WTC11 (cell line): ENCODE data around the gene STK32C. TPM values are rescaled to one million over a fixed set of nuclear protein-coding genes. Genes with fewer than 3 reads are reported as not detected.

Experiments
- ATAC-seq: fragments of 200-7000 bp; cut with Tn5 transposase; 2 replicates; pipeline ENCODE4 v1.10.0; 2021; ENCODE audit warnings: mild to moderate bottlenecking, moderate library complexity
- CTCF ChIA-PET: fragments of 300-600 bp; sonication (Branson Sonifier 250); formaldehyde crosslinking; loops from one replicate; lab custom pipeline; 2021; ENCODE audit warnings: antibody characterized with exemption; lab: Charles Lee
- POLR2A ChIA-PET: fragments of 350-600 bp; sonication (Branson Sonifier 250); formaldehyde crosslinking; loops from one replicate; lab custom pipeline; 2021; ENCODE audit warnings: antibody characterized with exemption; lab: Charles Lee
- DNase-seq: peaks from one replicate; pipeline ENCODE4 v3.0.0; 2021; ENCODE audit warnings: low spot score
- H3K27ac Mint-ChIP-seq: 2 replicates; pipeline ENCODE4 v1.8.0; 2021; ENCODE audit warnings: mixed read lengths
- H3K27me3 Mint-ChIP-seq: 2 replicates; pipeline ENCODE4 v1.8.0; 2021; ENCODE audit warnings: low read depth, mild to moderate bottlenecking, moderate library complexity, mixed read lengths
- H3K36me3 Mint-ChIP-seq: 2 replicates; pipeline ENCODE4 v1.8.0; 2021; ENCODE audit warnings: mixed read lengths
- H3K4me1 Mint-ChIP-seq: 2 replicates; pipeline ENCODE4 v1.8.0; 2022; ENCODE audit warnings: mixed read lengths
- H3K4me3 Mint-ChIP-seq: 2 replicates; pipeline ENCODE4 v1.8.0; 2021; ENCODE audit warnings: mild to moderate bottlenecking, moderate library complexity, mixed read lengths
- H3K9me3 Mint-ChIP-seq: 2 replicates; pipeline ENCODE4 v1.8.0; 2021; ENCODE audit warnings: mixed read lengths
- CREB1 ChIP-seq: sonication (generic); formaldehyde crosslinking; IDR thresholded peaks from 2 replicates; pipeline ENCODE4 v1.8.0; 2023; ENCODE audit warnings: mild to moderate bottlenecking, missing genetic modification reagents
- ELF4 ChIP-seq: sonication (generic); formaldehyde crosslinking; IDR thresholded peaks from 2 replicates; pipeline ENCODE4 v1.8.1; 2022; ENCODE audit warnings: low read depth, mild to moderate bottlenecking, moderate library complexity, missing genetic modification reagents
- EMX1 ChIP-seq: fragments of 250-450 bp; sonication (Bioruptor Pico); IDR thresholded peaks from 2 replicates; pipeline ENCODE4 v1.8.0; 2021; ENCODE audit warnings: mild to moderate bottlenecking
- ETV6 ChIP-seq: sonication (generic); formaldehyde crosslinking; IDR thresholded peaks from 2 replicates; pipeline ENCODE4 v1.8.1; 2022; ENCODE audit warnings: mild to moderate bottlenecking, missing genetic modification reagents
- FOXJ3 ChIP-seq: sonication (generic); formaldehyde crosslinking; IDR thresholded peaks from 2 replicates; pipeline ENCODE4 v1.9.0; 2021; ENCODE audit warnings: missing genetic modification reagents, mild to moderate bottlenecking, borderline replicate concordance
- FOXK1 ChIP-seq: sonication (generic); formaldehyde crosslinking; IDR thresholded peaks from 2 replicates; pipeline ENCODE4 v1.8.0; 2022; ENCODE audit warnings: mild to moderate bottlenecking, moderate library complexity, missing genetic modification reagents
- GABPB1 ChIP-seq: sonication (generic); formaldehyde crosslinking; IDR thresholded peaks from 2 replicates; pipeline ENCODE4 v1.8.1; 2023; ENCODE audit warnings: mild to moderate bottlenecking, missing genetic modification reagents
- GRHL2 ChIP-seq: fragments of 250-450 bp; sonication (Bioruptor Pico); IDR thresholded peaks from 2 replicates; pipeline ENCODE4 v1.8.0; 2022; ENCODE audit warnings: mild to moderate bottlenecking, moderate library complexity; ENCODE audit not compliant: insufficient replicate concordance, severe bottlenecking
- JAZF1 ChIP-seq: fragments of 250-450 bp; sonication (Bioruptor Pico); IDR thresholded peaks from 2 replicates; pipeline ENCODE4 v1.9.0; 2021; ENCODE audit warnings: moderate library complexity, mild to moderate bottlenecking, inconsistent platforms
- NR1H2 ChIP-seq: sonication (generic); formaldehyde crosslinking; IDR thresholded peaks from 2 replicates; pipeline ENCODE4 v1.9.0; 2021; ENCODE audit warnings: mild to moderate bottlenecking, moderate library complexity, missing genetic modification reagents
- NR2C2 ChIP-seq: sonication (generic); formaldehyde crosslinking; IDR thresholded peaks from 2 replicates; pipeline ENCODE4 v1.8.0; 2022; ENCODE audit warnings: mild to moderate bottlenecking, missing genetic modification reagents
- OVOL2 ChIP-seq: fragments of 250-450 bp; sonication (Bioruptor Pico); IDR thresholded peaks from 2 replicates; pipeline ENCODE4 v1.9.0; 2021; ENCODE audit warnings: mild to moderate bottlenecking, borderline replicate concordance
- RORB ChIP-seq: fragments of 250-450 bp; sonication (Bioruptor Pico); IDR thresholded peaks from 2 replicates; pipeline ENCODE4 v1.9.0; 2021; ENCODE audit warnings: mild to moderate bottlenecking
- TP53 ChIP-seq: sonication (generic); formaldehyde crosslinking; IDR thresholded peaks from 2 replicates; pipeline ENCODE4 v1.8.1; 2023; ENCODE audit warnings: mild to moderate bottlenecking, missing genetic modification reagents
- ZNF121 ChIP-seq: sonication (generic); formaldehyde crosslinking; IDR thresholded peaks from 2 replicates; pipeline ENCODE4 v1.8.0; 2023; ENCODE audit warnings: missing genetic modification reagents
- ZNF138 ChIP-seq: sonication (generic); formaldehyde crosslinking; conservative IDR thresholded peaks from 2 replicates; pipeline ENCODE4 v1.8.1; 2022; ENCODE audit warnings: mild to moderate bottlenecking, moderate library complexity, missing genetic modification reagents
- ZNF232 ChIP-seq: sonication (generic); formaldehyde crosslinking; IDR thresholded peaks from 2 replicates; pipeline ENCODE4 v1.8.0; 2022; ENCODE audit warnings: mild to moderate bottlenecking, missing genetic modification reagents
- ZNF317 ChIP-seq: sonication (generic); formaldehyde crosslinking; IDR thresholded peaks from 2 replicates; pipeline ENCODE4 v1.8.1; 2023; ENCODE audit warnings: low read depth, mild to moderate bottlenecking, moderate library complexity, missing genetic modification reagents, borderline replicate concordance
- total RNA-seq: library from RNA; stranded (reverse); gene quantifications from 3 replicates; pipeline ENCODE4 v1.2.3, GENCODE V29; 2021
- TF ChIP-seq, protein P1 (sequence below): fragments of 250-450 bp; sonication (Bioruptor Pico); IDR thresholded peaks from 2 replicates; pipeline ENCODE4 v2.1.2; 2022; ENCODE audit warnings: mild to moderate bottlenecking, moderate library complexity
- TF ChIP-seq, protein P2 (sequence below): fragments of 250-450 bp; sonication (Bioruptor Pico); IDR thresholded peaks from 2 replicates; pipeline ENCODE4 v1.9.0; 2021; ENCODE audit warnings: mild to moderate bottlenecking
- TF ChIP-seq, protein P3 (sequence below): sonication (generic); formaldehyde crosslinking; IDR thresholded peaks from 2 replicates; pipeline ENCODE4 v1.8.0; 2022; ENCODE audit warnings: mild to moderate bottlenecking, missing genetic modification reagents
- TF ChIP-seq, protein P4 (sequence below): sonication (generic); formaldehyde crosslinking; IDR thresholded peaks from 2 replicates; pipeline ENCODE4 v1.8.1; 2023; ENCODE audit warnings: mild to moderate bottlenecking, moderate library complexity, missing genetic modification reagents

STK32C gene
- total RNA-seq, 1 experiment from 2014 or later, result 20.7 TPM

- Mint-ChIP-seq H3K4me3 (no peak overlapping the region), H3K4me1 (peaks cover 8% of the 10 kb centered on the region), H3K36me3 (no peaks in the 10 kb centered on the region), H3K9me3 (no peaks in the 10 kb centered on the region), H3K27ac (no peak overlapping the region), H3K27me3 (no peaks in the 10 kb centered on the region)
- ChIA-PET CTCF (interaction anchor here (0.6 to 1.5 kb wide), 7 partner anchors 77 to 403 kb away, joined by 3 to 5 read pairs (median 3); partner anchors contain the start of gene STK32C), POLR2A (no interaction called here)
- no peak for DNase-seq
- TF ChIP-seq FOXK1 (CRISPR knock-in tag) (no peak), GRHL2 (no peak), ETV6 (CRISPR knock-in tag) (no peak), RORB (CRISPR knock-in tag) (no peak)
- TF ChIP-seq, protein P1, sequence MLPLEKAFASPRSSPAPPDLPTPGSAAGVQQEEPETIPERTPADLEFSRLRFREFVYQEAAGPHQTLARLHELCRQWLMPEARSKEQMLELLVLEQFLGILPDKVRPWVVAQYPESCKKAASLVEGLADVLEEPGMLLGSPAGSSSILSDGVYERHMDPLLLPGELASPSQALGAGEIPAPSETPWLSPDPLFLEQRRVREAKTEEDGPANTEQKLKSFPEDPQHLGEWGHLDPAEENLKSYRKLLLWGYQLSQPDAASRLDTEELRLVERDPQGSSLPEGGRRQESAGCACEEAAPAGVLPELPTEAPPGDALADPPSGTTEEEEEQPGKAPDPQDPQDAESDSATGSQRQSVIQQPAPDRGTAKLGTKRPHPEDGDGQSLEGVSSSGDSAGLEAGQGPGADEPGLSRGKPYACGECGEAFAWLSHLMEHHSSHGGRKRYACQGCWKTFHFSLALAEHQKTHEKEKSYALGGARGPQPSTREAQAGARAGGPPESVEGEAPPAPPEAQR (CRISPR knock-in tag), result no peak
- TF ChIP-seq, protein P2, sequence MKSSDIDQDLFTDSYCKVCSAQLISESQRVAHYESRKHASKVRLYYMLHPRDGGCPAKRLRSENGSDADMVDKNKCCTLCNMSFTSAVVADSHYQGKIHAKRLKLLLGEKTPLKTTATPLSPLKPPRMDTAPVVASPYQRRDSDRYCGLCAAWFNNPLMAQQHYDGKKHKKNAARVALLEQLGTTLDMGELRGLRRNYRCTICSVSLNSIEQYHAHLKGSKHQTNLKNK, result no peak
- TF ChIP-seq, all 79 proteins: peak for 0
- ATAC-seq, result no peak
Observed at GRCh38 chr10:132230557-132231210, 77.1 kb downstream of the STK32C start.

DNA sequence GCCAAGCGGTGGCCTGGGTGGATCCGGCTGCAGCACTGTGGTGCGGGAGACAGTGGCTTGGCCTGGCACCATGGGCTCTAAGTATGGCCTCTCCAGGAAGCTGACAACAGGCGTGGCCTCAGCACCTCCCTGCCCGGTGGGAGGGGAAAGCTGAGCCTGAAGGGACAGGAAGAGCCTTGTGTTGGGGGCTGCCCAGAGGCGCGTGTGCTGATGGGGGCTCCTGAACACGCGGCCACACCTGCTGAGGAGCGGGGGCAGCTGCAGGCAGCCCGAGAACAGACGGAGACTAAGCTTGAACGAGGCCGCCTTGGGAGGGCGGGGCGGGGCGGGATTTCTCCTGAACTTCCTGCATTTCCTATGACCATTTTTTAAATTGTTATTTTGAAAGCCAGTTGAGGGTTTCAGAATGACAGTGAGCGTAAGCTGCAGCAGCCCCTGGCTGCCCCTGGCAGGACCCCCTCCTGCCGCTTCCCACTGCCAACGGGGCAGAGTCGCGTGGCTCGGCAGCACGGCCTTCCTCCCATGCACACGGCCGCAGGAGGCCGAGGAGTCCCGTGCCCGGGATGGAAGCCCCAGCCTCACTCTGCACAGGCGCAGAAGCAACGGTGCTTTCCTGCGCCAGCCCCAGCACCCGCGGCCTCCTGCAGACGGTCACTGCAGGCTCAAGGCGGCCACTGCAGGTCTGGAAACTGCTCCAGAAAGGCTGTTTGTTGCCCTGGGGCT is 77.8 kb downstream of the STK32C start:
- CTCF ChIA-PET, result interaction anchor here (0.6 to 1.5 kb wide), 7 partner anchors 78 to 404 kb away, joined by 3 to 5 read pairs (median 3); partner anchors contain the start of gene STK32C
- no peak for TF ChIP-seq ELF4 (CRISPR knock-in tag)
- TF ChIP-seq GABPB1, result no peak
- TF ChIP-seq JAZF1 (CRISPR knock-in tag), result no peak
- TF ChIP-seq NR1H2 (CRISPR knock-in tag), result no peak
- TF ChIP-seq NR2C2 (CRISPR knock-in tag), result no peak
- TF ChIP-seq, protein P2, result no peak
- TF ChIP-seq FOXJ3, result no peak
- TF ChIP-seq OVOL2 (CRISPR knock-in tag), result no peak
- TF ChIP-seq ZNF121, result no peak
- no peak for TF ChIP-seq ZNF317 (CRISPR knock-in tag)
- TF ChIP-seq ZNF138 (CRISPR knock-in tag), result no peak
- no peak for TF ChIP-seq TP53
- TF ChIP-seq ZNF232 (CRISPR knock-in tag), result no peak
- TF ChIP-seq ETV6 (CRISPR knock-in tag), result no peak
- no peak for TF ChIP-seq EMX1 (CRISPR knock-in tag)
- TF ChIP-seq, protein P3, sequence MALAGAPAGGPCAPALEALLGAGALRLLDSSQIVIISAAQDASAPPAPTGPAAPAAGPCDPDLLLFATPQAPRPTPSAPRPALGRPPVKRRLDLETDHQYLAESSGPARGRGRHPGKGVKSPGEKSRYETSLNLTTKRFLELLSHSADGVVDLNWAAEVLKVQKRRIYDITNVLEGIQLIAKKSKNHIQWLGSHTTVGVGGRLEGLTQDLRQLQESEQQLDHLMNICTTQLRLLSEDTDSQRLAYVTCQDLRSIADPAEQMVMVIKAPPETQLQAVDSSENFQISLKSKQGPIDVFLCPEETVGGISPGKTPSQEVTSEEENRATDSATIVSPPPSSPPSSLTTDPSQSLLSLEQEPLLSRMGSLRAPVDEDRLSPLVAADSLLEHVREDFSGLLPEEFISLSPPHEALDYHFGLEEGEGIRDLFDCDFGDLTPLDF, result no peak
- TF ChIP-seq, protein P4, sequence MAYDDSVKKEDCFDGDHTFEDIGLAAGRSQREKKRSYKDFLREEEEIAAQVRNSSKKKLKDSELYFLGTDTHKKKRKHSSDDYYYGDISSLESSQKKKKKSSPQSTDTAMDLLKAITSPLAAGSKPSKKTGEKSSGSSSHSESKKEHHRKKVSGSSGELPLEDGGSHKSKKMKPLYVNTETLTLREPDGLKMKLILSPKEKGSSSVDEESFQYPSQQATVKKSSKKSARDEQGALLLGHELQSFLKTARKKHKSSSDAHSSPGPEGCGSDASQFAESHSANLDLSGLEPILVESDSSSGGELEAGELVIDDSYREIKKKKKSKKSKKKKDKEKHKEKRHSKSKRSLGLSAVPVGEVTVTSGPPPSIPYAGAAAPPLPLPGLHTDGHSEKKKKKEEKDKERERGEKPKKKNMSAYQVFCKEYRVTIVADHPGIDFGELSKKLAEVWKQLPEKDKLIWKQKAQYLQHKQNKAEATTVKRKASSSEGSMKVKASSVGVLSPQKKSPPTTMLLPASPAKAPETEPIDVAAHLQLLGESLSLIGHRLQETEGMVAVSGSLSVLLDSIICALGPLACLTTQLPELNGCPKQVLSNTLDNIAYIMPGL (CRISPR knock-in tag), result no peak
- no peak for TF ChIP-seq CREB1 (CRISPR knock-in tag)
- H3K27ac Mint-ChIP-seq, result peak overlapping the region; percentile 41; the same call in 1 of the 2 replicates

More for the DNA sequence above, 77.8 kb downstream of the STK32C start:
- peak; percentile 38 for ATAC-seq
- H3K9me3 Mint-ChIP-seq, result no peaks in the 10 kb centered on the region
- H3K27me3 Mint-ChIP-seq, result no peaks in the 10 kb centered on the region
- POLR2A ChIA-PET, result no interaction called here
- H3K36me3 Mint-ChIP-seq, result no peaks in the 10 kb centered on the region
- peaks cover 8% of the 10 kb centered on the region for H3K4me1 Mint-ChIP-seq
- H3K4me3 Mint-ChIP-seq, result no peak overlapping the region
- no peak for DNase-seq
